Transverse colon (tissue), 4 donors: ENCODE results near the gene TAT. TPM values are rescaled to one million over a fixed set of nuclear protein-coding genes. Genes with fewer than 3 reads are reported as not detected.
"Not testable (repeated sequence)": the region's sequence is repeated elsewhere in the genome, so short reads cannot be mapped to it uniquely, and the experiment has no call there.

Source experiments
- DNase-seq: peaks from one replicate; pipeline ENCODE4 v3.0.0-alpha.2; 2019
- H3K27ac ChIP-seq, 4 donors: fragments of 200-600 bp; sonication (generic); 2 replicates each; pipeline ENCODE4 v1.5.1; 2016 to 2018; ENCODE audit warnings: inconsistent platforms in 4 of 4
- H3K27me3 ChIP-seq: fragments of 200-600 bp; sonication (generic); 2 replicates; pipeline ENCODE4 v1.5.1; 2017; ENCODE audit warnings: inconsistent platforms
- H3K36me3 ChIP-seq, 4 donors: fragments of 200-600 bp; sonication (generic); 2 replicates each; pipeline ENCODE4 v1.5.1; 2017 to 2019; ENCODE audit warnings: inconsistent platforms in 4 of 4
- H3K4me1 ChIP-seq, 4 donors: fragments of 200-600 bp; sonication (generic); 2 replicates each; pipeline ENCODE4 v1.5.1; 2017 to 2020; ENCODE audit warnings: inconsistent platforms in 4 of 4
- H3K4me3 ChIP-seq, 4 donors: fragments of 200-600 bp; sonication (generic); 1 replicate in 1 of 4; 2 replicates in 3 of 4; pipeline versions ENCODE4 v1.5.1 to v1.6.1; 2017 to 2019; ENCODE audit warnings: inconsistent platforms in 4 of 4
- H3K9me3 ChIP-seq, 2 donors: fragments of 200-600 bp; sonication (generic); 2 replicates each; pipeline ENCODE4 v1.5.1; 2017 to 2019; ENCODE audit warnings: inconsistent platforms in 2 of 2
- EP300 ChIP-seq: sonication (generic); formaldehyde crosslinking; IDR thresholded peaks from one replicate; pipeline ENCODE4 v1.6.1; 2017; ENCODE audit warnings: antibody characterized with exemption, low read depth
- POLR2A ChIP-seq: fragments of 450-650 bp; IDR thresholded peaks from one replicate; pipeline ENCODE4 v1.6.1; 2016; ENCODE audit warnings: antibody characterized with exemption, mild to moderate bottlenecking, moderate library complexity
- POLR2AphosphoS5 ChIP-seq, 3 donors: sonication (generic); formaldehyde crosslinking; IDR thresholded peaks; one replicate each; pipeline ENCODE4 v1.6.1; 2016; ENCODE audit warnings: antibody characterized with exemption in 3 of 3
- WGBS, 2 donors: methylation state at CpG; one replicate each; pipeline ENCODE4 v1.1.5; 2018; ENCODE audit warnings: low coverage in 1 of 2; 5-methylcytosine and 5-hydroxymethylcytosine counted together
- in situ Hi-C, 4 donors: fragments of 200-750 bp; cut with MboI; loops; one replicate each; pipeline versions ENCODE4 v1.15.0 to v1.15.1; 2017; ENCODE audit warnings: low sequenced_read_pairs in 3 of 4, low pct_ligation_motif_present in 1 of 4, low pct_unique_long_range_greater_than_20kb in 1 of 4
- intact Hi-C: fragments of 100-400 bp; cut with DNase I; formaldehyde crosslinking; loops from one replicate; pipeline ENCODE4 v1.15.1; 2023; ENCODE audit warnings: low total_unique reads
- total RNA-seq, 4 donors: library from RNA; depleted of rRNA; stranded (reverse); fragments of >200 nt; gene quantifications; one replicate each; pipeline ENCODE4 v1.1.0, GENCODE V29; 2016
- TF ChIP-seq, protein P1 (sequence below), 5 experiments: fragments of 200-600 bp in 3 of 5; fragments of 450-650 bp in 2 of 5; sonication (generic) in 3 of 5; IDR thresholded peaks; 1 replicate in 2 of 5; 2 replicates in 3 of 5; pipeline ENCODE4 v1.5.1; 2016 to 2017; ENCODE audit warnings: antibody characterized with exemption in 5 of 5, inconsistent platforms in 3 of 5, mild to moderate bottlenecking in 2 of 5, moderate library complexity in 1 of 5

TAT gene
- total RNA-seq, 4 donors from 2014 or later = 0.37 to 3.4 (median 0.79) TPM; not detected in 1

DNA sequence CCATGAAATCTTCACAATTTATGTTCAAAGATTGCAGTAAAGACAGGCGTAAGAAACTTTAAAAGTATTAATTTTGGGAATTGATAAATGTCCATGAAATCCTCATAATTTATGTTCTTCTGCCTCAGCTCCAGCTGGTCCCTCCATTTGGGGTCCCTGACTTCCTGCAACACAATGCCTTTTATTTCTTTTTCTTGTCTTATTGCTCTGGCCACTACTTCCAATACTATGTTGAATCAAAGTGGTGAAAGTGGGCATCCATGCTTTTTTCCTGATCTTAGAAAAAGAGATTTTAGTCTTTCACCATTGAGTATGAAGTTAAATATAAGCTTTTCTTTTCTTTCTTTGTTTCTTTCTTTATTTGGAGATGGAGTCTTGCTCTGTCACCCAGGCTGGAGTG is 14.3 kb downstream of the TAT start:
- peaks cover 5 to 9% of the 10 kb centered on the region in 2 donors for H3K9me3 ChIP-seq
- TF ChIP-seq POLR2A (no peak), POLR2AphosphoS5 (IDR thresholded peaks at IDR 0.05) (no peak), EP300 (no peak)
- TF ChIP-seq, protein P1, sequence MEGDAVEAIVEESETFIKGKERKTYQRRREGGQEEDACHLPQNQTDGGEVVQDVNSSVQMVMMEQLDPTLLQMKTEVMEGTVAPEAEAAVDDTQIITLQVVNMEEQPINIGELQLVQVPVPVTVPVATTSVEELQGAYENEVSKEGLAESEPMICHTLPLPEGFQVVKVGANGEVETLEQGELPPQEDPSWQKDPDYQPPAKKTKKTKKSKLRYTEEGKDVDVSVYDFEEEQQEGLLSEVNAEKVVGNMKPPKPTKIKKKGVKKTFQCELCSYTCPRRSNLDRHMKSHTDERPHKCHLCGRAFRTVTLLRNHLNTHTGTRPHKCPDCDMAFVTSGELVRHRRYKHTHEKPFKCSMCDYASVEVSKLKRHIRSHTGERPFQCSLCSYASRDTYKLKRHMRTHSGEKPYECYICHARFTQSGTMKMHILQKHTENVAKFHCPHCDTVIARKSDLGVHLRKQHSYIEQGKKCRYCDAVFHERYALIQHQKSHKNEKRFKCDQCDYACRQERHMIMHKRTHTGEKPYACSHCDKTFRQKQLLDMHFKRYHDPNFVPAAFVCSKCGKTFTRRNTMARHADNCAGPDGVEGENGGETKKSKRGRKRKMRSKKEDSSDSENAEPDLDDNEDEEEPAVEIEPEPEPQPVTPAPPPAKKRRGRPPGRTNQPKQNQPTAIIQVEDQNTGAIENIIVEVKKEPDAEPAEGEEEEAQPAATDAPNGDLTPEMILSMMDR (IDR thresholded peaks at IDR 0.05) = no peak

DNA sequence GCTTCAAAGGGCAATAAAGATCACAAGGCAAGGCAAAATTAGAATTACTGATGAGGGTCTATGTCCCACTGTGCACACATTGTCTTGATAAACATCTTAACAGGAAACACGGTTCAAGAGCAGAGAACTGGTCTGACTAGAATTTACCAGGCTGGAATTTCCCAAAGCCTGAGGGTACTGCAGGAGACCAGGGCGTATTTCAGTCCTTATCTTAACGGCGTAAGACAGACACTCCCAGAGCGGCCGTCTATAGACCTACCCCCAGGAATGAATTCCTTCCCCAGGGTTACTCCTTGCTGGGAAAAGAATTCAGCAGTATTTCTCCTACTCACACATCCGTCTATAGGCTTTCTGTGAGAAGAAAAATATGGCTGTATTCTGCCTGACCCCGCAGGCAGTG is 15.0 kb downstream of the TAT start:
- H3K36me3 ChIP-seq, DNase-seq, in situ Hi-C loops, H3K9me3 ChIP-seq, H3K27me3 ChIP-seq, H3K4me3 ChIP-seq, intact Hi-C loops, H3K27ac ChIP-seq: not testable (repeated sequence)
- H3K4me1 ChIP-seq = peaks cover 0 to 30% (median 17%) of the 10 kb centered on the region in 4 donors
- WGBS, 2 donors = 75 to 80% methylated on average over 8 of the region's 8 CpGs

More for the DNA sequence above, 14.3 kb downstream of the TAT start:
- H3K4me3 ChIP-seq = no peak overlapping the region
- 97 to 100% methylated on average over 1 of the region's 1 CpG for WGBS, 2 donors
- in situ Hi-C loops (no loop called here), intact Hi-C loops (no loop called here)
- no peak for DNase-seq
- H3K27me3 ChIP-seq = no peaks in the 10 kb centered on the region
- no peak overlapping the region for H3K27ac ChIP-seq
- H3K36me3 ChIP-seq = no peaks in the 10 kb centered on the region
- H3K4me1 ChIP-seq = peaks cover 0 to 31% (median 17%) of the 10 kb centered on the region in 4 donors

DNA sequence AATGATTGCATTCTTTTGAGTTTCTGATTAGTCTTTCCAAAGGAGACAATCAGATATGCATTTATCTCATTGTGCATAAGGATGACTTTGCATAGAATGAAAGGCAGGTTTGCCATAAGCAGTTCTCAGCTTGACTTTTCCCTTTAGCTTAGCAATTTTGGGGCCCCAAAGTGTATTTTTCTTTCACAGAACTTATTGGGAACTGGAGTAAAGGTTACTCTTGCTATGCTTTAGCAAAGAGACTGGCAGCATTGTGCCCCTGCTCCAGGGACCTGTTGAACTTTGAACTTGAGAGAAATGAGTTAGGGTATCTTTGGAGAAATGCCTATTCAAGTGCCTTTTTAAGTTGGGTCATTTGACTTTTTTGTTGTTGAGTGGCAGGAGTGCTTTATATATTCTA is 17.0 kb downstream of the TAT start:
- no peak for DNase-seq
- H3K36me3 ChIP-seq = no peaks in the 10 kb centered on the region
- in situ Hi-C loops (no loop called here), intact Hi-C loops (no loop called here)
- H3K4me3 ChIP-seq = no peak overlapping the region
- H3K9me3 ChIP-seq = peaks cover 5 to 9% of the 10 kb centered on the region in 2 donors
- H3K4me1 ChIP-seq = peaks cover 0 to 12% (median 7%) of the 10 kb centered on the region in 4 donors
- no peak for TF ChIP-seq EP300
- no peak for TF ChIP-seq POLR2A
- TF ChIP-seq, protein P1 (IDR thresholded peaks at IDR 0.05) = no peak
- no peak for TF ChIP-seq POLR2AphosphoS5 (IDR thresholded peaks at IDR 0.05)
- H3K27me3 ChIP-seq = no peaks in the 10 kb centered on the region
- H3K27ac ChIP-seq = no peak overlapping the region

DNA sequence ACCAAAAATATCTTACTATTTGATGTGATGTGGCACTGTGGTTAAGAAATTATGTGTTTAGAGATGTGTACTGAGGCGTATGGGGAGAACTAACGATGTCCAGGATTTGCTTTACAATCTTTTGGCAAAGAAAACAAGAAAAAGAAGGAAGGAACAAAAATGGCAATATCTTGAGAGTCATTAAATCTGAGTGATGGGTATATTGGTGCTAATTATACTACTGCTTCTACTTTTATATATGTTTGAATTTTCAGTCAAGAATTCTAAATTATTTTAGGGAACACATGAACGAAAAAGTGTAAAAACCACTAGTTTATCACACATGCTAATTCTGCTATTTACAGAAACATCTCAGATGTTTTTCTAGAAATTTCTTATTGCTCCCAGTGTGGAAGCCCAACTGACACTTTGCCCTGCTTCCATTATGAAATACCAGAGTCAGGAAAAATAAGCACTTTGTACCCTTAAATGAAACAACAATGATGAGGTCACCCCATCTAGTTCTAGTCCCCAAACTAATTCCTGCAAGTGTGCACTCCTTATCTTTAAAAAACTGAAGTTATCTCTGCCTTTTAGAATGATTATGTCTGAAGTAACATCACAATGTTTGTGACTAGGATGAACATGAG is 18.8 kb downstream of the TAT start:
- Histone ChIP-seq H3K27me3 (no peaks in the 10 kb centered on the region), H3K36me3 (no peaks in the 10 kb centered on the region), H3K4me3 (no peak overlapping the region), H3K9me3 (peaks cover 5 to 9% of the 10 kb centered on the region in 2 donors), H3K27ac (no peak overlapping the region), H3K4me1 (no peaks in the 10 kb centered on the region)
- WGBS, 2 donors = 52 to 55% methylated on average over 3 of the region's 3 CpGs
- in situ Hi-C loops (no loop called here), intact Hi-C loops (no loop called here)
- DNase-seq = no peak
- TF ChIP-seq EP300 (no peak), POLR2A (no peak)

DNA sequence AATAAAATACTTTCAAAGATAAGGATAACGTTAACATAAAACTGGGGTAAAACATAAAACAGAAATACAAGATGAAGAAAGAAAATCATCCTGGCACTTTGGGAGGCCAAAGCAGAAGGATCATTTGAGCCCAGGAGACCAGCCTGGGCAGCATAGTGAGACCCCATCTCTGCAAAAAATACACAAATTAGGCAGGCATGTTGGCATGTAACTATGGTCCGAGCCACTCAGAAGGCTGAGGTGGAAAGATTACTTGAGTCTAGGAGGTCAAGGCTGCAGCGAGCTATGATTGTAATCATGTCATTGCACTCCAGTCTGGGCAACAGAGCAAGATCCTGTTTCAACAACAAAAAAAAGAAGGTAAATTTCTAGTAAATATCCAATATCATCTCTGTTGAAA is 19.6 kb downstream of the TAT start:
- in situ Hi-C loops = no loop called here

More for the DNA sequence above, 19.6 kb downstream of the TAT start:
- Histone ChIP-seq H3K9me3 (peaks cover 0 to 4% of the 10 kb centered on the region in 2 donors), H3K4me3 (no peak overlapping the region), H3K36me3 (no peaks in the 10 kb centered on the region), H3K4me1 (no peaks in the 10 kb centered on the region), H3K27me3 (no peaks in the 10 kb centered on the region), H3K27ac (no peak overlapping the region)
- intact Hi-C loops = no loop called here
- TF ChIP-seq, protein P1 (IDR thresholded peaks at IDR 0.05) = no peak
- DNase-seq = no peak
- WGBS, 2 donors = 78 to 86% methylated on average over 1 to 3 of the region's 3 CpGs
